Panc1 (cell line): ENCODE data around the gene AKT1.

Experiments used
- CTCF ChIP-seq: fragments of 450-650 bp; IDR thresholded peaks from 2 replicates; pipeline ENCODE4 v1.5.1; 2017; ENCODE audit warnings: mild to moderate bottlenecking
- POLR2AphosphoS5 ChIP-seq: IDR thresholded peaks from 2 replicates; pipeline ENCODE4 v1.6.1; 2012; ENCODE audit warnings: mild to moderate bottlenecking, low read depth, low read length, moderate library complexity
- SIN3A ChIP-seq: IDR thresholded peaks from 2 replicates; pipeline ENCODE4 v1.6.1; 2012; ENCODE audit warnings: low read depth, mild to moderate bottlenecking, low read length, moderate library complexity, borderline replicate concordance; ENCODE audit not compliant: insufficient read depth

- TF ChIP-seq CTCF (no peak), SIN3A (no peak), POLR2AphosphoS5 (no peak)
Measured at GRCh38 chr14:104734601-104734990, 61.0 kb downstream of the AKT1 start.
